Measurements from ENCODE around the gene AK3. TPM values are rescaled to one million over a fixed set of nuclear protein-coding genes. Genes with fewer than 3 reads are reported as not detected.

AK3 gene
- total RNA-seq, 1 donor from 2014 or later = 56.4 TPM

- DNase-seq (ENCODE audit: low spot score) (no peak), ATAC-seq (no peak)
- intact Hi-C loops (cut with DNase I) = no loop called here
Observed at GRCh38 chr9:4716163-4716562, 24.8 kb downstream of the AK3 start.

DNA sequence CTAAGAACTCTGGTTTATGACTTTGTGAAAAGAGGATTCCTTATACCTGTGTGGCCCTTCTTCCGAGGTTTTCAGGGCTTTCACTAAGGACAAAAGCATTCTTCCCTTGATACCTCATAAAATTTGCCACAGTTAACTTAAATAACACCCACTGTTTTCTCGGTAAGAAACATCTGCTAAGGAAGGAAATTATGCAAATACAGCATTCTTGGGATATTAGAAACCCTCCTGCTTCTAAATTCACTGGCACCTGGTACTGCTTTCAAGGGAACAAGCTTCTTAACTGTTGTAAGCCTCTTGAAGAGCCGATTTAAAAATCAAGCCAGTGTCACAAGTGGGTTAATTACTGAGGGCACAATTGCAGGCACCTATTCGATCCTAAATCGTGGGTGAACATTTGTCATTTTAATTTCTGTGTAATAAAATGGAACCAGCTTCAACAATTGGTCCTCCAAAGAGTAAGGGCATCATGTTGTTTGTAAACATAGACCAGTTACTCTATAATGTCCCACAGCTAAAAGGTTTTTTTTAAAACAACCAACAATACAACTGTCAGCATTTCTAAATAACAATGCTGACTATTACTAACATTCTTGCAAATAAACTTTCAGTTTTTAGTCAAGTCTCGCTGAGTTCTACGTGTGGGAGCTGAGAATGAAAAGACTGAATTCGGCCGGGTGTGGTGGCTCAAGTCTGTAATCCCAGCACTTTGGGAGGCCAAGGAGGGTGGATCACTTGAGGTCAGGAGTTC, 26.6 kb downstream of the AK3 start:
- ATAC-seq (no peak), DNase-seq (ENCODE audit: low spot score) (no peak)
- intact Hi-C loops (cut with DNase I) = no loop called here

DNA sequence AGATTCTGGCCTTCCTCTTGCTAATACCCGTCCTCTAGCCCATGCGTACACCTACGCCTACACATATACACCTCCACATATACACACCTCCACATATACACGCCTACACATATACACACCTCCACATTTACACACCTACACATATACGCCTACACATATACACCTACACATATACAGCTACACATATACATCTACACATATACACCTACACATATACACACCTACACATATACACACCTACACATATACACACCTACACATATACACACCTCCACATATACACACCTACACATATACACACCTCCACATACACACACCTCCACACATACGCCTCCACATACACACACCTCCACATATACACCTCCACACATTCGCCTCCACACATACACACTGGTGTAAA, 27.2 kb downstream of the AK3 start:
- intact Hi-C loops (cut with DNase I) = no loop called here
- DNase-seq (ENCODE audit: low spot score) (no peak), ATAC-seq (peak; percentile 65)

DNA sequence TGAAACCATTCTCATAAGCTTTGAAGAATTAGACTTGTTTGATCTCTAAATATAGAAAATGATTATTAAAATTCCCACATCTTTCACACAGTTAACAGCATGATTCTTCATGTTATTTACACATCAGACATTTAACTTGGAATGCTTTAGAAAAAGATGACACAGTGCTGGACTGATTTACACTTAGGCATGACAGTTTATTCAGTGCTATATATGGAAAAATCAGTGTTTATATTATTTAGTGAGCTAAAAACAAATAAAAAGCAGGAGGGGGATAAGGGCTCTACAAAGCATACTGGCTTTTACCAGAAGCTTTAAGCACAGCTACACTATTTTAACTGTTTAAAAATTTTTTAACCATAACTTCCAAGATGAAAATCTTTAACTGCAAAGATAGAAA, 31.6 kb downstream of the AK3 start:
- intact Hi-C loops (cut with DNase I) = no loop called here
- ATAC-seq = no peak
- no peak for DNase-seq (ENCODE audit: low spot score)

DNA sequence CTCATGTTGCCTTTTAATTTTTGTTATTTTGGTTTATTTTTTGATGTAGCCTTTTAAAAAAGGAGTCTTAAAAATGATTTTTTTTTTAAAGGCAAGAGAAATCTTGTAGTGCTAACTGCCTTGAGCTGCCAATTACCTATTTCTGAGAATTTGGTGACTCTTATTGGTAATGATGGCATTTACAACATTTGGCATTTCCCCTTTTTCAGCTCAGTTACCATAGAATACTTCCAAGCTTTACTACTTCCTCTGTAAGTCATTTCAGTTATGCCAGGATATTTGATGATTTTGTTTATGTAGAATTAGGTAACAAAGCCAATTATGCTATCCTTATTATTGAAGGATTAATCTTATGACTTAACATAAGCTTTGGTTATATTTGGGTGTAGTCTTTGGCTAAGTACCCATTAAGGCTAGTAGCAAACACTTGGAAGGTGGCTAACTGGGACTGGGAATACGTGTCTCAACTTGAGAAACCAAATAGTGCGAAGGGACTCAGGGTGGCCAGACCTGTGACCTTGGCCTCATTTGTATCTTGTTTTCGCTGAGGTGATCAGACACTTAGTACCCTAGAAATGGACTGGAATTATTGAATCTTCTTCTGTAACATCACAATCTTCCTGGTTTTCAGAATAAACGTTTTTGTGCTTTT, 33.9 kb downstream of the AK3 start:
- DNase-seq (ENCODE audit: low spot score) (no peak), ATAC-seq (no peak)
- intact Hi-C loops (cut with DNase I) = no loop called here

GRCh38 chr9:4706021-4706420, 35.0 kb downstream of the AK3 start:
- no peak for ATAC-seq
- no peak for DNase-seq (ENCODE audit: low spot score)
- intact Hi-C loops (cut with DNase I) = no loop called here

- no peak for DNase-seq (ENCODE audit: low spot score)
- intact Hi-C loops (cut with DNase I) = no loop called here
- no peak for ATAC-seq
Observed at GRCh38 chr9:4704129-4704528, 36.9 kb downstream of the AK3 start.

DNA sequence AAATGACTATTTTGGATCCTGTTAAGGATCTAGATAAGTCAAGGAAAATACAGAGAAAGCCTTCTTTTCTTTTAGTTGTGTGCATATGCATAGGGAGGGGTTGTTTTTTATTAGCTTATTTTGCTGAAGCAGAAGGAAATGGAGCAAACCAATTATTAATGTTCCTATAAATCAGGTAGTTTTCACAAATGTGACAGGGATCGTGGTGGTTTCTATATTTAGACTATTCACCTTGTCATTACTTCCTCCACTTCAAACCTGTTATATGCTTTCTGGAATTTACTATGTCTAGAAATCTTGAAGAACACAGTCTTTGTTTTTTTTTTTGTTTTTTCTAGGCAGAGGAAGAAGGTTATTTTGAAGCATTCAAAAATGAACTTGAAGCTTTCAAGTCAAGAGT, 39.5 kb downstream of the AK3 start:
- DNase-seq (ENCODE audit: low spot score) = no peak
- ATAC-seq = no peak
- intact Hi-C loops (cut with DNase I) = no loop called here

- intact Hi-C loops (cut with DNase I) = no loop called here
- ATAC-seq = no peak
Observed at GRCh38 chr9:4700932-4701331, 40.1 kb downstream of the AK3 start.

DNA sequence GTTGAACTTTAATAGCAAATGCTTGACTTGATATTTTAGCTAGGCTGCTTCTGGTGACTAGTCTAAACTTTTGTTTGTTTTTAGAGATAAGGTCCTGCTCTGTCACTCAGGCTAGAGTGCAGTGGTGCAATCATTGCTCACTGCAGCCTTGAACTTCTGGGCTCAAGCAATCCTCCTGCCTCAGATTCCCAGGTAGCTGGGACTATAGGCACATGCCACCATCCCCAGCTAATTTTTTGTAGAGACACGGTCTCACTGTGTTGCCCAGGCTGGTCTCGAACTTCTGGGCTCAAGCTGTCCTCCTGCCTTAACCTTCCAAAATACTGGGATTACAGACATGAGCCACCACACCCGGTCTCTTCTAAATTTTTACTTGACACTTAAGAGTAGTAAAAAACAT, 40.9 kb downstream of the AK3 start:
- DNase-seq (ENCODE audit: low spot score) = no peak
- no peak for ATAC-seq
- intact Hi-C loops (cut with DNase I) = no loop called here

More at GRCh38 chr9:4700932-4701331, 40.1 kb downstream of the AK3 start:
- DNase-seq (ENCODE audit: low spot score) = no peak

GRCh38 chr9:4691795-4692194, 49.2 kb downstream of the AK3 start:
- ATAC-seq (no peak), DNase-seq (ENCODE audit: low spot score) (no peak)
- intact Hi-C loops (cut with DNase I) = no loop called here

- intact Hi-C loops (cut with DNase I) = no loop called here
- DNase-seq (ENCODE audit: low spot score) = no peak
- no peak for ATAC-seq
Observed at GRCh38 chr9:4690144-4690543, 50.9 kb downstream of the AK3 start.

DNA sequence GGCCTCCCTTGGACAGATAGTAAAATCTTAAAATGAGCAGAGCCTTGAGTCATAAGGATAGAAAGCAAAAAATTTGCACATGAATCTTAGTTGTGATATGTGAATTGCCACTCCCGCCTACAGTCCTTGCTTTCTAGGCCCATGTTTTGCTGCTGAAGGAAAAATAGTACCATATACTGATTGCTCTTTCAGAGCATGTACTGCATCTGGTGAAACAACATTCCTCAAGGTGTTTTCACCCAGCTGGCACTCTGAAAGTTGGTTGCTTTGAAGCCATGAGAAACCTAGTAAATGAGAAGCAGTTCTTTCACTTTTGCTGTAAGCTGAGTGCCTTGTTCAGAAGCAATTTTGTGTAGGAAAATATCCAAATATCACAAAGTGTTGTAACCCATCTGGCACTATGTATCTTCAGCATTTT, 51.3 kb downstream of the AK3 start:
- DNase-seq (ENCODE audit: low spot score) = no peak
- intact Hi-C loops (cut with DNase I) = no loop called here
- peak; percentile 67 for ATAC-seq

- DNase-seq (ENCODE audit: low spot score) = no peak
- ATAC-seq = peak; percentile 71
- intact Hi-C loops (cut with DNase I) = no loop called here
Observed at GRCh38 chr9:4689021-4689420, 52.0 kb downstream of the AK3 start.

DNA sequence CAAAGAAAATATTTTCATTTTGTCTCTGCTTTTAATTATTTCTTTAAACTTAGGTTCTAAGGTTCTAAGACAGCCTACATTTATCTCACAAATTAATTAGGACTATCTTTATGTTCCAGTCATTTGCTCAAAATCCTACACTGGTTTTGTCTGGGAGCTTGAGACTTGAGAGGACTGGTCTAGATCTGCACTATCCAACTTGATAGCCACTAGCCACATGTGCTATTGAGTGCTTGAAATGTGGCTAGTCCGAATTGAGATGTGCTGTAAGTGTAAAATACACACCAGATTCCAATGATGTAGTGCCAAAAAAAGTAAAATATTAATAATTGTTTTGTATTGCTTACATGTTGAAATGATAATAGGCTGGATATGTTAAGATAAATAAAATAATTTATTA, 54.4 kb downstream of the AK3 start:
- DNase-seq (ENCODE audit: low spot score) (no peak), ATAC-seq (no peak)
- intact Hi-C loops (cut with DNase I) = no loop called here

DNA sequence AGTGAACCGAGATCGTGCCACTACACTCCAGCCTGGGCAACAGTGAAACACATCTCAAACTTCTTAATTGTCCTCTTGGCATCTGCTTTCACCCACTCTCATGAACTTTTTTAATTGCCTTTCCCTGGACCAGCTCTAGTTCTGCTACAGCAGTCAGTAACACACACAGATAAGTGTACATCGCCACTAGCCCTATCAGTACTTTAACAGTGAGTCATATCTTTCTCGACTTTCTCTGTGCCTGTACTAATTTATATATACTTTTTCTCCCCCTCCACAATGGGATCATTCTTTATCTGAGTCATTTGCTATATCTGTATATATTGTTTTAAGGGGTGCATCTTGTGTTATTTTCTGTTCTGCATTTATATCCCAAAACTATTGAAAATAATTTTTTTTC, 54.9 kb downstream of the AK3 start:
- ATAC-seq = no peak
- DNase-seq (ENCODE audit: low spot score) = no peak
- intact Hi-C loops (cut with DNase I) = no loop called here

DNA sequence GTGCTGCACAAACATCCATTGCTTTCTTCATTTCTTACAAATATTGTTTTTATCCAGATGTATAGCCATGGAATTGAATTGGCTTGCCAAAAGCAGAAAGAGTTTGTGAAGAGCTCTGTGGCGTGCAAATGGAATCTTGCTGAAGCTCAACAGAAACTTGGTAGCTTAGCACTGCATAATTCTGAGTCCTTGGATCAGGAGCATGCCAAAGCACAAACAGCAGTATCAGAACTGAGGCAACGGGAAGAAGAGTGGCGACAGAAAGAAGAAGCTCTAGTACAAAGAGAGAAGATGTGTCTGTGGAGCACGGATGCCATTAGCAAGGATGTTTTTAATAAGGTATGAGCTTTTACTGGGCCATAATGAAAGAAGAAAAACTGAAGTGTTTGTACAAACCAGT, 56.2 kb downstream of the AK3 start:
- no peak for ATAC-seq
- intact Hi-C loops (cut with DNase I) = no loop called here
- DNase-seq (ENCODE audit: low spot score) = no peak

GRCh38 chr9:4680750-4681149, 60.3 kb downstream of the AK3 start:
- intact Hi-C loops (cut with DNase I) = loop anchor here (1.0 kb wide), 1 partner anchor 22 kb away; no protein-coding TSS in a partner anchor
- ATAC-seq (no peak), DNase-seq (ENCODE audit: low spot score) (no peak)

- peak; percentile 16 for ATAC-seq
- intact Hi-C loops (cut with DNase I) = no loop called here
- no peak for DNase-seq (ENCODE audit: low spot score)
Observed at GRCh38 chr9:4680173-4680525, 60.9 kb downstream of the AK3 start.

GRCh38 chr9:4679268-4680172, 61.5 kb downstream of the AK3 start, which contains the start of gene CDC37L1:
Gene CDC37L1 (plus strand): TSS chr9:4679569. CDS start chr9:4679768, 199 bp downstream.
- ATAC-seq = peak; percentile 99
- DNase-seq (ENCODE audit: low spot score) = peak; percentile 100
- intact Hi-C loops (cut with DNase I) = no loop called here

All from sciatic nerve (tissue), 2 donors.